H4 (cell line): Measurements from ENCODE around the gene CFC1B. TPM values are rescaled to one million over a fixed set of nuclear protein-coding genes. Genes with fewer than 3 reads are reported as not detected.
"Not testable (repeated sequence)": the region's sequence is repeated elsewhere in the genome, so short reads cannot be mapped to it uniquely, and the experiment has no call there.

Experiments
- DNase-seq: peaks from one replicate; pipeline ENCODE4 v3.0.0-alpha.2; 2015; ENCODE audit warnings: low spot score
- total RNA-seq: library from RNA; depleted of rRNA; stranded (reverse); fragments of >200 nt; shearing (Covaris generic); gene quantifications from 2 replicates; pipeline ENCODE4 v1.2.3, GENCODE V29; 2014; rRNA removed

The CFC1B gene
- total RNA-seq, 1 experiment from 2014 or later: not detected

GRCh38 chr2:130566165-130566564 lies 45.1 kb downstream of the CFC1B start:
- DNase-seq: not testable (repeated sequence)

- DNase-seq: not testable (repeated sequence)
Observed at GRCh38 chr2:130571929-130572328, 50.9 kb downstream of the CFC1B start.

GRCh38 chr2:130574230-130574629 lies 53.2 kb downstream of the CFC1B start:
- not testable (repeated sequence) for DNase-seq

GRCh38 chr2:130576209-130576784 lies 55.3 kb downstream of the CFC1B start:
- not testable (repeated sequence) for DNase-seq

GRCh38 chr2:130577559-130577958 lies 56.5 kb downstream of the CFC1B start:
- not testable (repeated sequence) for DNase-seq

Other genes with a start within 250 kb of the CFC1B start
- gene IMP4, start 178.3 kb upstream of the CFC1B start, total RNA-seq: 110 and 112 TPM in 2 replicates
- 14.1 and 15.7 TPM in 2 replicates for gene PTPN18, start 165.2 kb upstream of the CFC1B start, total RNA-seq
- gene POTEI, start 11.9 kb upstream of the CFC1B start, total RNA-seq: 0.10 and 0.31 TPM in 2 replicates
- 0.39 TPM in 1 of 2 replicates, not detected in the other for gene CFC1, start 78.4 kb downstream of the CFC1B start, total RNA-seq
- not detected in 2 replicates for gene POTEJ, start 90.2 kb downstream of the CFC1B start, total RNA-seq
- not detected in 2 replicates for gene GPR148, start 207.8 kb downstream of the CFC1B start, total RNA-seq
- not detected in 2 replicates for gene AMER3, start 234.3 kb downstream of the CFC1B start, total RNA-seq